MM.1S (cell line): ENCODE data around the gene FZD1.

Source experiments
- DNase-seq: peaks from one replicate; pipeline ENCODE4 v3.0.0-alpha.2; 2015
- H2AFZ ChIP-seq: fragments of 300-600 bp; sonication (generic); 2 replicates; pipeline ENCODE4 v1.6.0; 2016; ENCODE audit warnings: antibody characterized with exemption, low read length
- H3F3A ChIP-seq: fragments of 300-600 bp; sonication (generic); 2 replicates; pipeline ENCODE4 v1.6.1; 2016; ENCODE audit warnings: mild to moderate bottlenecking, antibody characterized with exemption, low read length, moderate library complexity, mixed read lengths; ENCODE audit not compliant: insufficient read depth
- H3K27ac ChIP-seq: fragments of 300-600 bp; sonication (generic); 2 replicates; pipeline ENCODE4 v1.5.1; 2016; ENCODE audit warnings: mild to moderate bottlenecking, low read length
- H3K27me3 ChIP-seq: fragments of 300-600 bp; sonication (generic); replicated peaks from 2 replicates; pipeline ENCODE4 v1.6.0; 2016; ENCODE audit warnings: low read length; ENCODE audit not compliant: insufficient read depth
- H3K36me3 ChIP-seq: fragments of 300-600 bp; sonication (generic); replicated peaks from 2 replicates; pipeline ENCODE4 v1.6.1; 2016; ENCODE audit warnings: mild to moderate bottlenecking, low read length, mixed read lengths; ENCODE audit not compliant: insufficient read depth
- H3K4me1 ChIP-seq: fragments of 300-600 bp; sonication (generic); 2 replicates; pipeline ENCODE4 v1.6.1; 2016; ENCODE audit warnings: low read length, mixed read lengths
- H3K4me2 ChIP-seq: fragments of 300-600 bp; sonication (generic); 2 replicates; pipeline ENCODE4 v1.6.0; 2016; ENCODE audit warnings: low read depth, low read length
- H3K4me3 ChIP-seq: fragments of 300-600 bp; sonication (generic); 2 replicates; pipeline ENCODE4 v1.5.1; 2016; ENCODE audit warnings: low read length, mixed read lengths
- H3K79me2 ChIP-seq: fragments of 300-600 bp; sonication (generic); 2 replicates; pipeline ENCODE4 v1.6.1; 2016; ENCODE audit warnings: mixed run types, low read length, mixed read lengths
- H3K9ac ChIP-seq: fragments of 300-600 bp; sonication (generic); 2 replicates; pipeline ENCODE4 v1.6.1; 2016; ENCODE audit warnings: low read length, mixed read lengths
- H3K9me2 ChIP-seq: fragments of 300-600 bp; sonication (generic); replicated peaks from 2 replicates; pipeline ENCODE4 v1.6.1; 2016; ENCODE audit warnings: mild to moderate bottlenecking, low read length, mixed read lengths; ENCODE audit not compliant: insufficient read depth
- H3K9me3 ChIP-seq: fragments of 300-600 bp; sonication (generic); replicated peaks from 2 replicates; pipeline ENCODE4 v1.6.1; 2016; ENCODE audit warnings: mild to moderate bottlenecking, low read length, mixed read lengths; ENCODE audit not compliant: insufficient read depth
- H4K20me1 ChIP-seq: fragments of 300-600 bp; sonication (generic); 2 replicates; pipeline ENCODE4 v1.6.1; 2016; ENCODE audit warnings: mild to moderate bottlenecking, low read length, moderate library complexity, mixed read lengths; ENCODE audit not compliant: insufficient read depth
- EZH2 ChIP-seq: fragments of 300-600 bp; sonication (generic); optimal IDR thresholded peaks from 2 replicates; pipeline ENCODE3; 2017; ENCODE audit warnings: low read depth, mild to moderate bottlenecking, antibody characterized with exemption, low read length, mixed read lengths
- EZH2phosphoT487 ChIP-seq: fragments of 300-600 bp; sonication (generic); IDR thresholded peaks from 2 replicates; pipeline ENCODE4 v1.6.1; 2018; ENCODE audit warnings: antibody characterized with exemption, low read length
- TF ChIP-seq, protein P1 (sequence below): fragments of 300-600 bp; sonication (generic); IDR thresholded peaks from 2 replicates; pipeline ENCODE4 v1.5.1; 2016; ENCODE audit warnings: antibody characterized with exemption, low read length, mixed read lengths

Gene FZD1

GRCh38 chr7:91243591-91244301, 20.5 kb upstream of the FZD1 start:
- TF ChIP-seq, protein P1, sequence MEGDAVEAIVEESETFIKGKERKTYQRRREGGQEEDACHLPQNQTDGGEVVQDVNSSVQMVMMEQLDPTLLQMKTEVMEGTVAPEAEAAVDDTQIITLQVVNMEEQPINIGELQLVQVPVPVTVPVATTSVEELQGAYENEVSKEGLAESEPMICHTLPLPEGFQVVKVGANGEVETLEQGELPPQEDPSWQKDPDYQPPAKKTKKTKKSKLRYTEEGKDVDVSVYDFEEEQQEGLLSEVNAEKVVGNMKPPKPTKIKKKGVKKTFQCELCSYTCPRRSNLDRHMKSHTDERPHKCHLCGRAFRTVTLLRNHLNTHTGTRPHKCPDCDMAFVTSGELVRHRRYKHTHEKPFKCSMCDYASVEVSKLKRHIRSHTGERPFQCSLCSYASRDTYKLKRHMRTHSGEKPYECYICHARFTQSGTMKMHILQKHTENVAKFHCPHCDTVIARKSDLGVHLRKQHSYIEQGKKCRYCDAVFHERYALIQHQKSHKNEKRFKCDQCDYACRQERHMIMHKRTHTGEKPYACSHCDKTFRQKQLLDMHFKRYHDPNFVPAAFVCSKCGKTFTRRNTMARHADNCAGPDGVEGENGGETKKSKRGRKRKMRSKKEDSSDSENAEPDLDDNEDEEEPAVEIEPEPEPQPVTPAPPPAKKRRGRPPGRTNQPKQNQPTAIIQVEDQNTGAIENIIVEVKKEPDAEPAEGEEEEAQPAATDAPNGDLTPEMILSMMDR: no peak
- Histone ChIP-seq H3K9ac (no peak overlapping the region), H3K4me3 (no peak overlapping the region), H4K20me1 (no peaks in the 10 kb centered on the region), H3K27me3 (no peaks in the 10 kb centered on the region), H3K9me2 (no peaks in the 10 kb centered on the region), H3K4me2 (no peak overlapping the region), H3K79me2 (no peaks in the 10 kb centered on the region), H3K27ac (no peak overlapping the region), H3K36me3 (no peaks in the 10 kb centered on the region), H3K9me3 (no peaks in the 10 kb centered on the region), H3F3A (no peaks in the 10 kb centered on the region), H2AFZ (no peak overlapping the region), H3K4me1 (no peaks in the 10 kb centered on the region)
- no peak for DNase-seq

- H3K4me3 ChIP-seq: no peak overlapping the region
- no peaks in the 10 kb centered on the region for H3K27me3 ChIP-seq
- no peaks in the 10 kb centered on the region for H3K4me1 ChIP-seq
- H3K27ac ChIP-seq: no peak overlapping the region
- TF ChIP-seq EZH2: no peak
- no peak for TF ChIP-seq EZH2phosphoT487
- no peaks in the 10 kb centered on the region for H3F3A ChIP-seq
- no peaks in the 10 kb centered on the region for H3K79me2 ChIP-seq
- no peaks in the 10 kb centered on the region for H3K9me3 ChIP-seq
- no peak for DNase-seq
- H2AFZ ChIP-seq: no peak overlapping the region
- H4K20me1 ChIP-seq: no peaks in the 10 kb centered on the region
- H3K9me2 ChIP-seq: no peaks in the 10 kb centered on the region
- H3K9ac ChIP-seq: no peak overlapping the region
- H3K4me2 ChIP-seq: no peak overlapping the region
- H3K36me3 ChIP-seq: no peaks in the 10 kb centered on the region
Observed at GRCh38 chr7:91247500-91247899, 16.7 kb upstream of the FZD1 start.

DNA sequence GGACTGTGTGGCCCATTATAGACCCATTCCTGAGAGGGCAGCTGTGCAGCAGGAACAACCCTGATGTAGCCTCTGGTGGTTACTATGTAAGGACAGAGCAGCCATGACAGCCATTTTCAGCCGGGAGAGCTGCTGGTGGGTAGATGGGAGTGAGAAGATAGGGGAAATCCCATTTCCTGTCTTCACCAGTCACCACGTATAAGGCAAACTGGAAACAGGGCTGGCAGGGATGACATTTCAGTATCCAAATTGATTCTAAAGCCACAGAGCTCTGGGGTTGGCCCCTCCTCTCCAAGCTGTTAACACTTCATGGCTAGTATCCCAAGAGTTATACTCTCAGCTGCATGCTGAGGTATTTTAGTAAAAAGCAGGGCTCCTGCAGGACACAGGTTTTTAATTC, 15.2 kb upstream of the FZD1 start:
- Histone ChIP-seq H3K9me3 (no peaks in the 10 kb centered on the region), H3K27me3 (no peaks in the 10 kb centered on the region), H3F3A (no peaks in the 10 kb centered on the region), H4K20me1 (no peaks in the 10 kb centered on the region), H3K4me1 (no peaks in the 10 kb centered on the region), H3K4me3 (no peak overlapping the region), H3K27ac (no peak overlapping the region), H3K9me2 (no peaks in the 10 kb centered on the region), H3K4me2 (no peak overlapping the region), H3K79me2 (no peaks in the 10 kb centered on the region), H2AFZ (no peak overlapping the region), H3K36me3 (no peaks in the 10 kb centered on the region), H3K9ac (no peak overlapping the region)
- TF ChIP-seq EZH2phosphoT487 (no peak), EZH2 (no peak)
- TF ChIP-seq, protein P1: no peak
- DNase-seq: no peak

GRCh38 chr7:91249506-91250233, 14.6 kb upstream of the FZD1 start:
- Histone ChIP-seq H2AFZ (no peak overlapping the region), H3K27me3 (no peaks in the 10 kb centered on the region), H3F3A (no peaks in the 10 kb centered on the region), H3K4me2 (no peak overlapping the region), H3K36me3 (no peaks in the 10 kb centered on the region), H3K9me2 (no peaks in the 10 kb centered on the region), H3K9ac (no peak overlapping the region), H3K4me1 (no peaks in the 10 kb centered on the region), H4K20me1 (no peaks in the 10 kb centered on the region), H3K4me3 (no peak overlapping the region), H3K9me3 (no peaks in the 10 kb centered on the region), H3K27ac (no peak overlapping the region), H3K79me2 (no peaks in the 10 kb centered on the region)
- TF ChIP-seq, protein P1: no peak
- no peak for TF ChIP-seq EZH2phosphoT487
- TF ChIP-seq EZH2: no peak
- no peak for DNase-seq
